ENCODE data around the gene SDR42E2.

- TF ChIP-seq POLR2A (IDR thresholded peaks at IDR 0.05; ENCODE audit: low read depth, low read length) (no peak), POLR2AphosphoS5 (IDR thresholded peaks at IDR 0.05; ENCODE audit: low read depth, low read length) (no peak), TAF1 (IDR thresholded peaks at IDR 0.05; ENCODE audit: low read depth, low read length) (no peak), SPI1 (IDR thresholded peaks at IDR 0.05; ENCODE audit: low read depth, low read length) (no peak)
Observed at GRCh38 chr16:22216191-22216831, 54.0 kb downstream of the SDR42E2 start.
